ENCODE results near the gene RAB39A. TPM values are rescaled to one million over a fixed set of nuclear protein-coding genes. Genes with fewer than 3 reads are reported as not detected.
A peak's percentile ranks its signal among the peaks of the same experiment; 100 is the strongest.
"Not testable (repeated sequence)": the region's sequence is repeated elsewhere in the genome, so short reads cannot be mapped to it uniquely, and the experiment has no call there.

The RAB39A gene
- polyA plus RNA-seq, 2 of the 4 experiments (the other 2 are of a cell fraction), result 0.93 to 1.1 TPM

DNA sequence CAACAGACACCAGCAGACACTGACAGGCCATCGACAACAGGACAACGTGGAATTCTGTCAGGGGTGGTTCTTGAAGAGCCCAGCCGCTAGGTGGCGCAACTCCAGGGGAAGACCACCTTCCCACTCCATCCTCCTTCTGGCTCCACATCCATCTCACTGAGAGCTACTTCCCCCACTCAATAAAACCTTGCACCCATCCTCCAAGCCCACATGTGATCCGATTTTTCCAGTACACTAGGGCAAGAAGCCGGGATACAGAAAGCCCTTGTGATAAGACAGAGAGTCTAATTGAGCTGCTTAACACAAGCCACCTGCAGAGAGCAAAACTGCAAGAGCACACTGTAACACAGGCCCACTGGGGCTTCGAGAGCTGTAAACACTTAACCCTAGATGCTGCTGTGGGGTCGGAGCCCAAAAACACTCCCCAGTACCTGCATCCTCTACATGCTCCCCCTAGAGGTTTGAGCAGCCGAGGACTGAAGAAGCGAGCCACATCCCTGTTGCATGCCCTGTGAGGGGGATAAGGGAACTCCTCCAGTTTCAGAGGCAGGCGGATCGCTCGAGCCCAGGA lies 11.5 kb upstream of the RAB39A start:
- FAIRE-seq, result no peak
- no peak for DNase-seq (ENCODE audit: low read depth in 1 of 2, low spot score in 1 of 2)

DNA sequence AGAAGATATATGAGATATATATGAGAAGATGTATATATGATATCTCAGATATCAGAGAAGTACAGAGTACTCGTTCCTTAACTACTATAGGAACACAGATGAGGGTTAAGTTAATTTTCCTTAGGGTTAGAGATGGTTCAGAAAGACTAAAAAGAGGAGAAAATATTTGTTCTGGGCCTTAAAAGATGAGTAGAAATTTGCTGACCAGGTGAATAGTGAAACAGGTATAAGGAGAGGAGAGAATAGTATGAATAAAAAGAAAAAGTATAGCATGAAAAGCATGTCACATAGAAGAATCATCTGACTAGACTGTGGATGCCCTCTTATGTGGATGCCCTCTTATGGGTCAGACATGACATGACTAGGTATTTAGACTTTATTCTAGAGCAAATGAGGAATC lies 6.3 kb upstream of the RAB39A start:
- no peak overlapping the region for H3K27ac ChIP-seq
- WGBS (ENCODE audit: missing lambda C conversion rate), result 8% methylated on average over 1 of the region's 1 CpG
- CTCF ChIA-PET, result no interaction called here
- no peak overlapping the region for H3K4me3 ChIP-seq
- no peak for ATAC-seq
- no peak for DNase-seq (ENCODE audit: low read depth in 1 of 2, low spot score in 1 of 2)
- H3K4me2 ChIP-seq, result no peak overlapping the region
- no peaks in the 10 kb centered on the region for H3K4me1 ChIP-seq
- H3K9me3 ChIP-seq, result no peaks in the 10 kb centered on the region
- TF ChIP-seq, protein P1, sequence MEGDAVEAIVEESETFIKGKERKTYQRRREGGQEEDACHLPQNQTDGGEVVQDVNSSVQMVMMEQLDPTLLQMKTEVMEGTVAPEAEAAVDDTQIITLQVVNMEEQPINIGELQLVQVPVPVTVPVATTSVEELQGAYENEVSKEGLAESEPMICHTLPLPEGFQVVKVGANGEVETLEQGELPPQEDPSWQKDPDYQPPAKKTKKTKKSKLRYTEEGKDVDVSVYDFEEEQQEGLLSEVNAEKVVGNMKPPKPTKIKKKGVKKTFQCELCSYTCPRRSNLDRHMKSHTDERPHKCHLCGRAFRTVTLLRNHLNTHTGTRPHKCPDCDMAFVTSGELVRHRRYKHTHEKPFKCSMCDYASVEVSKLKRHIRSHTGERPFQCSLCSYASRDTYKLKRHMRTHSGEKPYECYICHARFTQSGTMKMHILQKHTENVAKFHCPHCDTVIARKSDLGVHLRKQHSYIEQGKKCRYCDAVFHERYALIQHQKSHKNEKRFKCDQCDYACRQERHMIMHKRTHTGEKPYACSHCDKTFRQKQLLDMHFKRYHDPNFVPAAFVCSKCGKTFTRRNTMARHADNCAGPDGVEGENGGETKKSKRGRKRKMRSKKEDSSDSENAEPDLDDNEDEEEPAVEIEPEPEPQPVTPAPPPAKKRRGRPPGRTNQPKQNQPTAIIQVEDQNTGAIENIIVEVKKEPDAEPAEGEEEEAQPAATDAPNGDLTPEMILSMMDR (IDR thresholded peaks at IDR 0.05), result no peak
- peak; percentile 69 for TF ChIP-seq MAFK (IDR thresholded peaks at IDR 0.05; ENCODE audit: partially characterized antibody)
- no peak for FAIRE-seq
- POLR2A ChIA-PET, result no interaction called here

More for the DNA sequence above, 11.5 kb upstream of the RAB39A start:
- Histone ChIP-seq H3K4me3 (no peak overlapping the region), H3K27ac (no peak overlapping the region), H3K9me3 (no peaks in the 10 kb centered on the region), H3K4me1 (no peaks in the 10 kb centered on the region), H3K4me2 (no peak overlapping the region)
- ATAC-seq, result no peak
- WGBS (ENCODE audit: missing lambda C conversion rate), result no CpG with 5 or more reads among the region's 13 CpGs
- ChIA-PET CTCF (no interaction called here), POLR2A (no interaction called here)
- TF ChIP-seq RCOR1 (IDR thresholded peaks at IDR 0.05; ENCODE audit: low read depth, low read length) (no peak), KDM1A (IDR thresholded peaks at IDR 0.05; ENCODE audit: low read depth) (no peak), BHLHE40 (IDR thresholded peaks at IDR 0.05; ENCODE audit: low read depth, low read length) (no peak), TP53 (CRISPR knock-in tag; IDR thresholded peaks at IDR 0.05) (no peak), POLR2A (IDR thresholded peaks at IDR 0.05; ENCODE audit: low read length) (no peak), EP300 (IDR thresholded peaks at IDR 0.05) (no peak), HOXA7 (CRISPR knock-in tag; IDR thresholded peaks at IDR 0.05) (no peak), KDM5A (IDR thresholded peaks at IDR 0.05) (no peak), EHF (CRISPR knock-in tag; IDR thresholded peaks at IDR 0.05) (no peak), ZC3H11A (IDR thresholded peaks at IDR 0.05) (no peak), HEYL (CRISPR knock-in tag; IDR thresholded peaks at IDR 0.05) (no peak), NPAS2 (CRISPR knock-in tag; IDR thresholded peaks at IDR 0.05; ENCODE audit: borderline replicate concordance) (no peak), ZNF302 (CRISPR knock-in tag; IDR thresholded peaks at IDR 0.05) (no peak)
- TF ChIP-seq, protein P2, sequence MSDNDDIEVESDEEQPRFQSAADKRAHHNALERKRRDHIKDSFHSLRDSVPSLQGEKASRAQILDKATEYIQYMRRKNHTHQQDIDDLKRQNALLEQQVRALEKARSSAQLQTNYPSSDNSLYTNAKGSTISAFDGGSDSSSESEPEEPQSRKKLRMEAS (IDR thresholded peaks at IDR 0.05), result no peak

DNA sequence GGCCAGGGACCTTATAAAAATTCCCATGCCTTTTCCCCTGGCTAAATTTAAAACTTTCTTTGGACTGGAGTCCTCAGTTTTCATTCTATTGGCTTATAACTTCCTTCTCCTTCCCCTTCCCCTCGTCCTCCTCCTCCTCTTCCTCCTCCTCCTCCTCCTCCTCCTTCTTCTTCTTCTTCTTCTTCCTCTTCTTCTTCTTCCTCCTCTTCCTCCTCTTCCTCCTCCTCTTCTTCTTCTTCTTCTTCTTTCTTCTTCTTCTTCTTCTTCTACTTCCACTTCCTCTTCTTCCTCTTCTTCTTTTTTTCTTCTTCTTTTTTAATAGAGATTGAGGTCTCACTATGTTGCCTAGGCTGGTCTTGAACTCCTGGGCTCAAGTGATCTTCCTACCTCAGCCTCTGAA lies 4.7 kb upstream of the RAB39A start:
- 21% methylated on average over 1 of the region's 1 CpG for WGBS (ENCODE audit: missing lambda C conversion rate)
- DNase-seq (ENCODE audit: low read depth in 1 of 2, low spot score in 1 of 2); POLR2A ChIA-PET; ATAC-seq; CTCF ChIA-PET; H3K4me2 ChIP-seq; H3K4me1 ChIP-seq; FAIRE-seq; H3K4me3 ChIP-seq; H3K9me3 ChIP-seq; H3K27ac ChIP-seq: not testable (repeated sequence)

DNA sequence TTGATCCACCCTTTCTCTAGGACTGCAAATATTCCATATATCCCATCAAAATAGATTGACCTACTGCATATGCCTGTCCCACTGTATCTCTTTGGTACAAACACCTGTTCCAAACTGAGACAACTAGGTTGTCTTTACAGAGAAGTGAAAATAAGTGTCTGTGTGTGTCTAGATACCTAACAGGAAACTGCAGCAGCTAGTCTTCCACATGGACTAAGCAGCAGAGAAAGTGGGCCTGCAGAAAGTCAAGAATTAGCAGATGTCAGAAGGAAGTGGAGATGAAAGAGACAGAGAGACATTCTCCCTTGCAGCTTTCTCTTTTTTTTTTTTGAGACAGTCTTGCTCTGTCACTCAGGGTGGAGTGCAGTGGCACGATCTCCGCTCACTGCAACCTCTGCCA lies 3.9 kb upstream of the RAB39A start:
- WGBS (ENCODE audit: missing lambda C conversion rate), result 63% methylated on average over 2 of the region's 2 CpGs
- POLR2A ChIA-PET, result no interaction called here
- Histone ChIP-seq H3K9me3 (no peaks in the 10 kb centered on the region), H3K4me3 (no peak overlapping the region), H3K4me2 (no peak overlapping the region), H3K27ac (no peak overlapping the region), H3K4me1 (peaks cover 3% of the 10 kb centered on the region; the same call in 1 of the 3 replicates)
- no peak for FAIRE-seq
- TF ChIP-seq EHF (CRISPR knock-in tag; IDR thresholded peaks at IDR 0.05), result no peak
- TF ChIP-seq MAFK (IDR thresholded peaks at IDR 0.05; ENCODE audit: partially characterized antibody), result no peak
- TF ChIP-seq, protein P3, sequence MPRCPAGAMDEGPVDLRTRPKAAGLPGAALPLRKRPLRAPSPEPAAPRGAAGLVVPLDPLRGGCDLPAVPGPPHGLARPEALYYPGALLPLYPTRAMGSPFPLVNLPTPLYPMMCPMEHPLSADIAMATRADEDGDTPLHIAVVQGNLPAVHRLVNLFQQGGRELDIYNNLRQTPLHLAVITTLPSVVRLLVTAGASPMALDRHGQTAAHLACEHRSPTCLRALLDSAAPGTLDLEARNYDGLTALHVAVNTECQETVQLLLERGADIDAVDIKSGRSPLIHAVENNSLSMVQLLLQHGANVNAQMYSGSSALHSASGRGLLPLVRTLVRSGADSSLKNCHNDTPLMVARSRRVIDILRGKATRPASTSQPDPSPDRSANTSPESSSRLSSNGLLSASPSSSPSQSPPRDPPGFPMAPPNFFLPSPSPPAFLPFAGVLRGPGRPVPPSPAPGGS (IDR thresholded peaks at IDR 0.05), result no peak
- TF ChIP-seq SMC3 (IDR thresholded peaks at IDR 0.05), result no peak
- TF ChIP-seq CHD2 (IDR thresholded peaks at IDR 0.05; ENCODE audit: low read length, partially characterized antibody), result no peak
- TF ChIP-seq JUNB (IDR thresholded peaks at IDR 0.05), result no peak
- TF ChIP-seq, protein P4, sequence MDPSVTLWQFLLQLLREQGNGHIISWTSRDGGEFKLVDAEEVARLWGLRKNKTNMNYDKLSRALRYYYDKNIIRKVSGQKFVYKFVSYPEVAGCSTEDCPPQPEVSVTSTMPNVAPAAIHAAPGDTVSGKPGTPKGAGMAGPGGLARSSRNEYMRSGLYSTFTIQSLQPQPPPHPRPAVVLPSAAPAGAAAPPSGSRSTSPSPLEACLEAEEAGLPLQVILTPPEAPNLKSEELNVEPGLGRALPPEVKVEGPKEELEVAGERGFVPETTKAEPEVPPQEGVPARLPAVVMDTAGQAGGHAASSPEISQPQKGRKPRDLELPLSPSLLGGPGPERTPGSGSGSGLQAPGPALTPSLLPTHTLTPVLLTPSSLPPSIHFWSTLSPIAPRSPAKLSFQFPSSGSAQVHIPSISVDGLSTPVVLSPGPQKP (IDR thresholded peaks at IDR 0.05; ENCODE audit: low read depth, low read length), result no peak
- no peak for TF ChIP-seq POLR2AphosphoS2 (conservative IDR thresholded peaks at IDR 0.05; ENCODE audit: low read length)
- no peak for TF ChIP-seq RARB (CRISPR knock-in tag; IDR thresholded peaks at IDR 0.05)
- no peak for TF ChIP-seq GATA3 (IDR thresholded peaks at IDR 0.05; ENCODE audit: borderline replicate concordance)
- no peak for TF ChIP-seq KDM1A (IDR thresholded peaks at IDR 0.05; ENCODE audit: low read depth)
- TF ChIP-seq FOSB (CRISPR knock-in tag; IDR thresholded peaks at IDR 0.05), result no peak
- no peak for DNase-seq (ENCODE audit: low read depth in 1 of 2, low spot score in 1 of 2)
- CTCF ChIA-PET, result no interaction called here
- ATAC-seq, result no peak

All from A549 (cell line).